ACC112 (cell line): Measurements from ENCODE around the gene OR1I1.

Experiments used
- H2AFZ ChIP-seq: fragments of 200-600 bp; sonication (generic); one replicate; pipeline ENCODE4 v1.6.0; 2017; ENCODE audit warnings: antibody characterized with exemption, low read length; ENCODE audit not compliant: unreplicated experiment
- H3K27ac ChIP-seq: fragments of 200-600 bp; sonication (generic); 2 replicates; pipeline ENCODE4 v1.5.1; 2014; ENCODE audit warnings: low read depth, mild to moderate bottlenecking, antibody characterized with exemption, low read length, moderate library complexity
- H3K27me3 ChIP-seq: fragments of 200-600 bp; sonication (generic); 2 replicates; pipeline ENCODE4 v1.6.1; 2014; ENCODE audit warnings: mild to moderate bottlenecking, antibody characterized with exemption, low read length, moderate library complexity, mixed read lengths; ENCODE audit not compliant: insufficient read depth
- H3K36me3 ChIP-seq: fragments of 200-600 bp; sonication (generic); 2 replicates; pipeline ENCODE4 v1.6.1; 2016; ENCODE audit warnings: mild to moderate bottlenecking, antibody characterized with exemption, low read length, moderate library complexity, mixed read lengths; ENCODE audit not compliant: insufficient read depth
- H3K4me1 ChIP-seq: fragments of 200-600 bp; sonication (generic); one replicate; pipeline ENCODE4 v1.6.1; 2016; ENCODE audit warnings: low read length, mixed read lengths; ENCODE audit not compliant: insufficient read depth, unreplicated experiment, control insufficient read depth
- H3K4me3 ChIP-seq: fragments of 200-600 bp; sonication (generic); 2 replicates; pipeline ENCODE4 v1.5.1; 2014; ENCODE audit warnings: mild to moderate bottlenecking, low read depth, low read length
- H3K79me2 ChIP-seq: fragments of 200-600 bp; sonication (generic); one replicate; pipeline ENCODE4 v1.6.0; 2016; ENCODE audit warnings: low read length; ENCODE audit not compliant: control insufficient read depth, unreplicated experiment, insufficient read depth

OR1I1 gene

DNA sequence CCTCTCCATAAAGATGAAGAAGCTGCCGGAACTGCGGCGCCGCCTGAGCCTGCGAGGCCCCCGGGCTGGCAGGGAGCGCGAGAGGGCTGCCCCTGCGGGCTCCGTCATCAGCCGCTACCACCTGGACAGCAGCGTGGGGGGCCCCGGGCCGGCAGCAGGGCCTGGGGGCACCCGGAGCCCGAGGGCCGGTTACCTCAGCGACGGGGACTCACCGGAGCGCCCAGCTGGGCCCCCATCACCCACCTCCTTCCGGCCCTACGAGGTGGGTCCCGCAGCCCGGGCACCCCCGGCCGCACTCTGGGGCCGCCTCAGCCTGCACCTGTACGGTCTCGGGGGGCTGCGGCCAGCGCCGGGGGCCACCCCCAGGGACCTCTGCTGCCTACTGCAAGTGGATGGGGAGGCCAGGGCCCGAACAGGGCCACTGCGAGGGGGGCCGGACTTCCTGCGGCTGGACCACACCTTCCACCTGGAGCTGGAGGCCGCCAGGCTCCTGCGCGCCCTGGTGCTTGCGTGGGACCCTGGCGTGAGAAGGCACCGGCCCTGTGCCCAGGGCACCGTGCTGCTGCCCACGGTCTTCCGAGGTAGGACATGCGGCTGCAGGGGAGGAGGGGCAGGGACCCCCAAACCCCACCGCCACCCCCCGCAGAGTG, 27.9 kb downstream of the OR1I1 start:
- H2AFZ ChIP-seq, result no peak overlapping the region
- H3K27ac ChIP-seq, result no peak overlapping the region
- H3K27me3 ChIP-seq, result no peaks in the 10 kb centered on the region
- peaks cover 15% of the 10 kb centered on the region; the same call in 1 of the 2 replicates for H3K36me3 ChIP-seq
- H3K4me3 ChIP-seq, result no peak overlapping the region
- H3K79me2 ChIP-seq, result peaks cover 17% of the 10 kb centered on the region
- H3K4me1 ChIP-seq, result peaks cover 17% of the 10 kb centered on the region

DNA sequence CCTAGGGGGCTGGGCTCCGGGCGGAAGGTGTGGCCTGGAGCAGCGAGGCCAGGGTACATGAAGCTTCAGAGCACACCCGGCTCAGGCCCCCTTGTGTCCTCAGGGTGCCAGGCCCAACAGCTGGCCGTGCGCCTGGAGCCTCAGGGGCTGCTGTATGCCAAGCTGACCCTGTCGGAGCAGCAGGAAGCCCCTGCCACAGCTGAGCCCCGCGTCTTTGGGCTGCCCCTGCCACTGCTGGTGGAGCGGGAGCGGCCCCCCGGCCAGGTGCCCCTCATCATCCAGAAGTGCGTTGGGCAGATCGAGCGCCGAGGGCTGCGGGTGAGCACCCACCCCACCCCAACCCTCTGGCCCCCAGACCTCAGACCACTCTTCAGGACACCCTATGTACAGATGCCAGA, 28.4 kb downstream of the OR1I1 start:
- no peaks in the 10 kb centered on the region for H3K27me3 ChIP-seq
- no peak overlapping the region for H3K27ac ChIP-seq
- H2AFZ ChIP-seq, result no peak overlapping the region
- peaks cover 15% of the 10 kb centered on the region; the same call in 1 of the 2 replicates for H3K36me3 ChIP-seq
- H3K4me1 ChIP-seq, result peaks cover 23% of the 10 kb centered on the region
- H3K4me3 ChIP-seq, result no peak overlapping the region
- peaks cover 17% of the 10 kb centered on the region for H3K79me2 ChIP-seq

DNA sequence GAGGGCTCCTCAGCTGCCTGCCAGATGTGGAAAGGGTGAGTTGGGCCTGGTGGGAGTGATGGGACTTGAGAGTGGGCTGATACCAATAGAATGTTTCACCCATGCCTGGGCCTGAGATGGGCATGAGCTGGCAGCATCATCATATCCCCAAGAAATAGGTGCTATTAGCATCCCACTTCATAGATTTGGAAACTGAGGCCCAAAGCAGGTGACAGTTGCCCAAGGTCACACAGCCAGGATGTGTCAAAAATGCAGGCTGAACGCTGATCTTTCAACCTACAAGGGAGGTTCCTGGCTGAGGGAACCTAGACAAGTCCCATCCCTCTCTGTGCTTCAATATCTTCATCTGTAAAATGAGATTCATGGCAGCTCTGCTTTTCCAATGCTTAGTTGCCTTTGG, 29.7 kb downstream of the OR1I1 start:
- no peak overlapping the region for H3K4me3 ChIP-seq
- no peaks in the 10 kb centered on the region for H3K27me3 ChIP-seq
- H2AFZ ChIP-seq, result no peak overlapping the region
- H3K27ac ChIP-seq, result no peak overlapping the region
- H3K36me3 ChIP-seq, result peaks cover 15% of the 10 kb centered on the region; the same call in 1 of the 2 replicates
- H3K4me1 ChIP-seq, result peaks cover 20% of the 10 kb centered on the region
- H3K79me2 ChIP-seq, result peaks cover 17% of the 10 kb centered on the region

GRCh38 chr19:15112385-15112784, 30.4 kb downstream of the OR1I1 start:
- Histone ChIP-seq H3K27me3 (no peaks in the 10 kb centered on the region), H2AFZ (no peak overlapping the region), H3K4me1 (peaks cover 19% of the 10 kb centered on the region), H3K36me3 (peaks cover 15% of the 10 kb centered on the region; the same call in 1 of the 2 replicates), H3K79me2 (peaks cover 17% of the 10 kb centered on the region), H3K4me3 (no peak overlapping the region), H3K27ac (no peak overlapping the region)

GRCh38 chr19:15113245-15114152, 31.5 kb downstream of the OR1I1 start:
- peak overlapping the region; percentile 62; the same call in 1 of the 2 replicates for H3K27ac ChIP-seq
- no peaks in the 10 kb centered on the region for H3K27me3 ChIP-seq
- peaks cover 15% of the 10 kb centered on the region; the same call in 1 of the 2 replicates for H3K36me3 ChIP-seq
- H3K4me3 ChIP-seq, result no peak overlapping the region
- peaks cover 17% of the 10 kb centered on the region for H3K4me1 ChIP-seq
- H3K79me2 ChIP-seq, result peaks cover 7% of the 10 kb centered on the region
- no peak overlapping the region for H2AFZ ChIP-seq

DNA sequence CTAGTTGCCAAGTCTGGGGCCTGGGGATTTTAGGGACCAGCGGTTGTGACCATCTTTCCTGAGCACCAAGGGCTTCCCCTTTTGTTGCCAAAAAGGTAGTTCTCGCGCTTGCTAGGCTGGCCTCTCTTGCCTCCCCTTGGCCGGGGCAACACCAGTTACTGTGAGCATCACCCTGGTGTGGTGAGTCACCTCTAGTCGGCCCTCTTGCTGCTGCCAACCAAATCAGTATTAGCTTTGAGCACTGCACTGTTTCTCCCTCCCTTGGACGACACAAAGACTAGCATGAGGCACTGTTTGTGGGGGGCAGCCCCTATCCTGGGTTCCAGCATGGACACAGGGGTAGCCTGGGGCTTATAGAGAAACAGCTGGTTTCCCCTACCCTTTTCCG, 32.1 kb downstream of the OR1I1 start:
- peaks cover under 1% of the 10 kb centered on the region for H3K79me2 ChIP-seq
- peak overlapping the region; percentile 62; the same call in 1 of the 2 replicates for H3K27ac ChIP-seq
- no peak overlapping the region for H2AFZ ChIP-seq
- H3K4me1 ChIP-seq, result peaks cover 17% of the 10 kb centered on the region
- H3K27me3 ChIP-seq, result no peaks in the 10 kb centered on the region
- H3K36me3 ChIP-seq, result peaks cover 20% of the 10 kb centered on the region; the same call in 1 of the 2 replicates
- no peak overlapping the region for H3K4me3 ChIP-seq

DNA sequence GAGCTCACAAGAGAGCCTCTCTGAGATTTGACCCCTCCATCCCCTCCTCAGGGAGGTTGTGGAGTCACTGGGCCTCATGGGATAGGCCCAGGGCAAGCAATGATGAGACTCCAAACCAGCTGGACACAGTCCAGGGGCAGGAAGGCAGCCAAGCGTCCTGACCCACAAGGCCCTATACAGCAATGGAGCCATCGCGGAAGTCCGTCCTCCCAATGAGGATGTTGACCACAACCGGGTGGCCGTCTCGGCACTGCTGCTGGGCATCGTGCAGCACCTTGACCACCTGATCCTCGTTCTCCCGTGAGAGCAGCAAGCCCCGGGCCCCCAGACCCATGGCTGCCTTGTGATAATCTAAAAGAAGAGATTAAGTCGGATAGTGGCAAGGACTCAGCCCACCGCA, 33.1 kb downstream of the OR1I1 start:
- Histone ChIP-seq H3K36me3 (peaks cover 22% of the 10 kb centered on the region; the same call in 1 of the 2 replicates), H3K27ac (peak overlapping the region; percentile 53; the same call in 1 of the 2 replicates), H3K79me2 (no peaks in the 10 kb centered on the region), H3K4me3 (no peak overlapping the region), H3K27me3 (no peaks in the 10 kb centered on the region), H2AFZ (no peak overlapping the region), H3K4me1 (peaks cover 17% of the 10 kb centered on the region)

DNA sequence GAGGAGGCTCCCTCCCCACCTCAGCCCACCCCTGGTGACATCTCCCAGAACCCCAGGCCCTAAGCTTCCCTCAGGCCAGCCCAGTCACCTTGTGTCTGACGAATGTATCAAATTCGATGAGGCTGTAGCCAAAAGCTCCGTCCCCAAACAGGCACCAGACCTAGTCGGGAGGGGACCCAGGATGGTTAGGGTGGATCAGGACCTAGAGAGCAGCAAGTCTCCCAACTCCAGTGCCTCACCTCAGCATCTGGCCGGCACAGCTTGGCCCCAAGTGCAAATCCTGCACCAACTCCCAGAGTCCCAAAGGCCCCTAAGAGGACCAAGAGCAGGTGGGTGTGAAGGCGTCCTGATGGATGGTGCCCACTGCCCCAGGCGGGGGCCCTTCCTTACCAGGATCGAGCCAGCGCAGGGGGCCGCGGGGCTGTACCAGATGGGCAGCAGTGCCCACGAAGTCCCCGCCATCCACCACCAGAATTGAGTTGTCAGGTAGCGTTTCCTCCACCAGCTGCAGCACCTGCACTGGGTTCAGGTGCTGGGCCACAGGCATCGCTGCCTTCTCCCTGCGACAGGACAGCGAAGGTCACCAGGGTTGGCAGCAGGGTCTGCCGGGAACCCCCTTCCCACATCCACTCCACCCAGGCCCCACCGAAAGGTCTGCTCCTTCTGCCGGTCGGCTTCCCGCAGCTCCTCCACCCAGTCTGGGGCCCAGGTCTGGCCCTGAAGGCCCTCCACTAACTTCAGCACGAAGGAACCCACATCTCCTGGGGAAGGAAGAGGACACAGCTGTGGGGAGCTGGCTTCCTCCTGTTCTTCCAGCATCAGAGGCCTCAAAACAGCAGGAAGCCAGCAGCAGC, 34.0 kb downstream of the OR1I1 start:
- no peak overlapping the region for H3K4me3 ChIP-seq
- no peak overlapping the region for H3K27ac ChIP-seq
- H2AFZ ChIP-seq, result no peak overlapping the region
- no peaks in the 10 kb centered on the region for H3K79me2 ChIP-seq
- peaks cover 17% of the 10 kb centered on the region for H3K4me1 ChIP-seq
- peaks cover 22% of the 10 kb centered on the region; the same call in 1 of the 2 replicates for H3K36me3 ChIP-seq
- H3K27me3 ChIP-seq, result no peaks in the 10 kb centered on the region

DNA sequence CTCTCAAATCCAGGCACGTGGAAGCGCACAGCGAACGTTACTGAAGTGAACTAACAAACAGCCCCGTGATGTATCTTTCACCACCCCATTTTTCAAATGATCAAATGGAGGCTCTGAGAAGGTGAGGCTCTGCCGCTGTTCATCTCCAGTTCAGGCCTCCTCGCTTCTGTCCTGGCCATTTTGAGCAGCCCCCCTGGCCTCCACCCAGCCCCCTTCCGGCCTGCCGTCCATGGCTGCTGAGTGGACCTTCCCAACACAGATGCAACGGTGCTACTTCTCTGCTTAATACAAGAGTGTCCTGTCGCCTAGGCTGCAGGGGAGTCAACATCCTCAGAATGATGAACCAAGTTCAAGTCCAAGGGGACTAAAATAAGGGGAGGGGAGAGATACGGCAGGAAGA, 34.8 kb downstream of the OR1I1 start:
- H3K79me2 ChIP-seq, result no peaks in the 10 kb centered on the region
- no peak overlapping the region for H3K4me3 ChIP-seq
- H2AFZ ChIP-seq, result no peak overlapping the region
- H3K27ac ChIP-seq, result no peak overlapping the region
- H3K36me3 ChIP-seq, result peaks cover 22% of the 10 kb centered on the region; the same call in 1 of the 2 replicates
- no peaks in the 10 kb centered on the region for H3K27me3 ChIP-seq
- peaks cover 17% of the 10 kb centered on the region for H3K4me1 ChIP-seq

DNA sequence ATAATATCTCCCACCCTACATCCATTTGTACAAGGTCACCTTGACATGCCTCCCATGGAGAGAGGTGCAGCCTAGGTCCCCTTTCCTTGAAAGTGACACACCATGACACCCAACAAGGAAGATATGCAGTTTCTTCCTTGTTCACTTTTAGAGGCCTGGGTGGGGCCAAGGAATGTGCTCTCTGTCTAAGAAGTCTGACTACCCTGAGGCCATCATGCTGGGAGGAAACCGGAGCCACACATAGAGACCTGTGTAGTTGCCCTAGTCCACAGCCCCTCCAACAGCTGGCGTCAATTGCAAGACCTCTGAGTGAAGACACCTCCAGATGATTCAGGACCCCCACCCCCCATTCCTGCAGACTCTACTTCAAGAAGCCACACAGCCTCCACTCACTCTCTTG, 36.2 kb downstream of the OR1I1 start:
- H3K27ac ChIP-seq, result no peak overlapping the region
- H3K27me3 ChIP-seq, result no peaks in the 10 kb centered on the region
- H3K4me1 ChIP-seq, result peaks cover 17% of the 10 kb centered on the region
- peaks cover under 1% of the 10 kb centered on the region for H3K79me2 ChIP-seq
- H3K4me3 ChIP-seq, result no peak overlapping the region
- H2AFZ ChIP-seq, result no peak overlapping the region
- peaks cover 14% of the 10 kb centered on the region; the same call in 1 of the 2 replicates for H3K36me3 ChIP-seq
